Psoas muscle (tissue), 8 donors: ENCODE measurements around the gene TENM3. TPM values are rescaled to one million over a fixed set of nuclear protein-coding genes. Genes with fewer than 3 reads are reported as not detected.

Experiments used
- ATAC-seq, 4 donors: fragments of 200-7000 bp; cut with Tn5 transposase; one replicate each; pipeline ENCODE4 v1.9.1; 2020; ENCODE audit warnings: moderate library complexity in 3 of 4, mild to moderate bottlenecking in 2 of 4
- DNase-seq, 2 donors: peaks; one replicate each; pipeline ENCODE4 v3.0.0-alpha.2; 2020
- H3K27ac ChIP-seq: fragments of 200-600 bp; one replicate; pipeline ENCODE4 v1.8.0; 2022
- H3K27me3 ChIP-seq, 3 donors: fragments of 200-600 bp in 1 of 3; one replicate each; pipeline versions ENCODE4 v1.6.1 to v1.8.0; 2013 to 2022; ENCODE audit warnings: low read length in 2 of 3, mild to moderate bottlenecking in 2 of 3, moderate library complexity in 1 of 3; ENCODE audit not compliant: insufficient read depth in 3 of 3
- H3K36me3 ChIP-seq, 2 donors: fragments of 200-600 bp in 1 of 2; one replicate each; pipeline versions ENCODE4 v1.6.1 to v1.8.0; 2013 to 2022; ENCODE audit warnings: low read depth in 1 of 2, mild to moderate bottlenecking in 1 of 2, moderate library complexity in 1 of 2; ENCODE audit not compliant: insufficient read depth in 1 of 2
- H3K4me1 ChIP-seq: fragments of 200-600 bp; one replicate; pipeline ENCODE4 v1.8.0; 2022
- H3K4me3 ChIP-seq: fragments of 200-600 bp; one replicate; pipeline ENCODE4 v1.8.0; 2022; ENCODE audit warnings: mild to moderate bottlenecking
- H3K9me3 ChIP-seq: fragments of 200-600 bp; one replicate; pipeline ENCODE4 v1.8.0; 2022
- CTCF ChIP-seq: fragments of 200-600 bp; IDR thresholded peaks from one replicate; pipeline ENCODE4 v1.8.0; 2022; ENCODE audit warnings: antibody characterized with exemption
- WGBS, 3 donors: extraction: QIAGEN DNeasy Blood & Tissue Kit; methylation state at CpG; one replicate each; pipeline versions ENCODE4 v1.1.6 to v1.1.7; 2013; 5-methylcytosine and 5-hydroxymethylcytosine counted together
- intact Hi-C, 2 donors: fragments of 100-400 bp; cut with DNase I; formaldehyde crosslinking; loops; one replicate each; pipeline versions ENCODE4 v1.11.0 to v1.14.2; 2022
- polyA plus RNA-seq, 3 donors: library from polyadenylated mRNA; stranded (reverse); fragments of 200-250 nt; gene quantifications; one replicate each; pipeline ENCODE4 v1.2.3, GENCODE V29; 2013
- total RNA-seq, 4 donors: library from RNA; stranded (reverse); fragmentation: NEBNext Ultra II Directional in 2 of 4; extraction: Animal tissue kit (Norgen Biotek cat#: 25700) in 2 of 4; gene quantifications; one replicate each; pipeline versions ENCODE4 v1.2.1 to v1.2.4, GENCODE V29; 2021 to 2023
- donor health status: healthy with polysubstance abuse.
- donor health status: DM: no; HTN: no; CAD: no; lungs with moderate emphysema.
- donor health status: Bipolar disorder and iron deficiency.
- donor health status: healthy.
- donor health status: DM: yes; HTN: yes; CAD: no.
- donor health status: DM: no; HTN: no; CAD: no.
- donor health status: DM: no; HTN: no; CAD: no.
- donor health status: DM: yes; HTN: yes; CAD: no.

TENM3 gene
- total and polyA plus RNA-seq, 7 donors, result 0.48 to 11.6 (median 5.3) TPM

DNA sequence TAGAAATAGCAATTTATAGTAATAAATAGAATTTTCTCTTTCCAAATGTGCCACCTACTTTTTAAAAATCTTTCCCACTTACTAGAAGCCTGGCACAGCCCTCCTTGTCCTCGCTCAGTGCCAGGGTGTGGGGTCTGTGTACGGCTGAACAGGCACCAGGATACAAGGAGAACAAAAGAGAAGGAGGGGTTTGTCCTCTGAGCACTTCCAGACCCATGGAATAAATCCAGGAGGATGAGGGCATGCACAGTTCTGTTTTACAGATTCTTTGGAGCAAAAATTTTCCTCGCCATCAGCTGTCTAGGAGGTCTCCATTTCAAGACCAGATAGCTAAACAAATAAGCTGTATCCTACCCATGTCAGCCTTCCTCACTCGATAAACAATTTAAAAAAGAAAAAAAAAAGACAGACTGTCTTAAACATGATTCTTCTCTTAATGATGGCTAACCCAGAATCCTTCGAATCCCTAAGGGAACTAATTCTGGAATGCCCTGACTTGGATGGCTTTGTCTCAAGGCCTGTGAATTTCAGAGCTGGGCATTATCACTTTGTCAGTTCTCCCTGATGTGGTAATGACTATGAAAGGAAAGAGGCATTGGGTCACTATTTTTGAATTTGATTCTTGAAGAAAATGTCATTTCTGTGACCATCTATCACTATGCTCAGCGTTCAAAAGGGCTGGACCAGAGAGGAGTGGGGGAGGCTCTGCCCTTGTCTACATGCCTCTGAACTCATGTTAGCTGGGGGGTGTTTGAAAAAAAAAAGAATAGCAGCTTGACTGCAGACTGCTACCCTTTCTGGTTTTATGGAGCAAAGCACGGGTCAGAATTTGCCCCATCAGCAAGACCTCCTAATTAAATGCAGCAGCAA lies 523.0 kb downstream of the TENM3 start:
- DNase-seq (no peak), ATAC-seq (no peak)
- Histone ChIP-seq H3K9me3 (no peaks in the 10 kb centered on the region), H3K27ac (no peak overlapping the region), H3K4me3 (no peak overlapping the region), H3K27me3 (no peaks in the 10 kb centered on the region), H3K4me1 (no peaks in the 10 kb centered on the region), H3K36me3 (no peaks in the 10 kb centered on the region)
- TF ChIP-seq CTCF, result no peak
- intact Hi-C loops, result no loop called here
- WGBS, 3 donors, result 69 to 79% (median 73%) methylated on average over 7 of the region's 7 CpGs

GRCh38 chr4:182766857-182767250 lies 523.7 kb downstream of the TENM3 start:
- no peak for TF ChIP-seq CTCF
- intact Hi-C loops, result no loop called here

GRCh38 chr4:182768838-182769237 lies 525.6 kb downstream of the TENM3 start:
- WGBS, 3 donors, result 75 to 78% (median 77%) methylated on average over 4 of the region's 4 CpGs

More at GRCh38 chr4:182766857-182767250, 523.7 kb downstream of the TENM3 start:
- no peak for DNase-seq
- no peak for ATAC-seq
- WGBS, 3 donors, result 96 to 98% (median 96%) methylated on average over 5 of the region's 5 CpGs
- H3K36me3 ChIP-seq, result no peaks in the 10 kb centered on the region
- H3K4me3 ChIP-seq, result no peak overlapping the region
- no peaks in the 10 kb centered on the region for H3K27me3 ChIP-seq
- H3K9me3 ChIP-seq, result no peaks in the 10 kb centered on the region
- H3K27ac ChIP-seq, result no peak overlapping the region
- H3K4me1 ChIP-seq, result no peaks in the 10 kb centered on the region

DNA sequence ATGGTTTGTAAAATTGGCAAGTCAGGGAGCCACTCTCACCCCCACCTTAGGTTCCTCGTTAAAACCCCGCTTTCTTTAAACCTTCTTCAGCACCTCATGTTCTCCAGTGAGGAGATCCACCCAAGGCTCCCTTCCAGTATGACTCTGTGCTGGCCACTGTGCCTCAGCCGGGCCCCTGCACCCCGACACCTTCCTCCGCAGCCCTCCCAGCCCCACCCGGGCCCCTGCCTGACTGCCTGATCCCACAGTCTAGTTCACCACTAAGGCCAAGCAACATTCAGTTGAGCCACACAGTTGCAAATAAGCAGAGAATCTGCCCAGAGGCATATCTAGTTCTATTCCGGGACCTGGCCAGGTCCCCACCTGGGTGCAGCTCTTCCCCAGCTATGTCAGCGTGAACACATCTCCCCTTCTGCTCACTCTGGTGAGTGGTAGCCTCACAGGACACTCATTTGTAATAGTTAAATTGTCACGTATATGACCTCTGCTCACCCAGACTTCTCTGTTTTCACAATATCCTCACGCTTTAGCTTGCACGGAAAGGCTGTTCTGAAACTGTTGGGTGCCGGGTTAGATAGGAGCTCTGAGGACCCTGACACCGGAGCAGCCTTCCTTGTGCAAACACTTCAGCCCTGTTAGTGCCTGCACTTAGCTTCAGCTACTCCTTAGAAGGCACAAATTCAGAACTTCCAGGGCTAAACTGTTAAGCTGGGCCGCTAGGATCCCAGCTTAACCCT lies 527.2 kb downstream of the TENM3 start:
- WGBS, 3 donors, result 89 to 94% (median 92%) methylated on average over 14 of the region's 14 CpGs
- H3K27ac ChIP-seq, result no peak overlapping the region
- no peaks in the 10 kb centered on the region for H3K4me1 ChIP-seq
- H3K27me3 ChIP-seq, result no peaks in the 10 kb centered on the region
- no peak for ATAC-seq
- H3K36me3 ChIP-seq, result peaks cover 0 to 16% of the 10 kb centered on the region in 2 donors
- no peak for DNase-seq
- no peak for TF ChIP-seq CTCF
- H3K9me3 ChIP-seq, result no peaks in the 10 kb centered on the region
- intact Hi-C loops, result no loop called here
- no peak overlapping the region for H3K4me3 ChIP-seq

More at GRCh38 chr4:182768838-182769237, 525.6 kb downstream of the TENM3 start:
- Histone ChIP-seq H3K4me1 (no peaks in the 10 kb centered on the region), H3K27ac (no peak overlapping the region), H3K4me3 (no peak overlapping the region), H3K9me3 (no peaks in the 10 kb centered on the region), H3K36me3 (peaks cover 0 to under 1% of the 10 kb centered on the region in 2 donors), H3K27me3 (no peaks in the 10 kb centered on the region)
- ATAC-seq (no peak), DNase-seq (no peak)
- intact Hi-C loops, result no loop called here
- no peak for TF ChIP-seq CTCF
